Upper lobe of left lung (tissue), 6 donors: ENCODE data around the gene ZFP91. TPM values are rescaled to one million over a fixed set of nuclear protein-coding genes. Genes with fewer than 3 reads are reported as not detected.

Source experiments
- ATAC-seq, 2 donors: fragments of 200-7000 bp; cut with Tn5 transposase; one replicate each; pipeline ENCODE4 v1.9.1; 2022; ENCODE audit warnings: mild to moderate bottlenecking in 2 of 2, moderate library complexity in 2 of 2; ENCODE audit not compliant: low FRiP score in 2 of 2
- DNase-seq, 2 donors: peaks; one replicate each; pipeline ENCODE4 v3.0.0-alpha.2; 2019 to 2020
- H3K27ac ChIP-seq, 4 donors: fragments of 200-600 bp; sonication (generic); one replicate each; pipeline ENCODE4 v1.5.1; 2016 to 2019
- H3K27me3 ChIP-seq, 4 donors: fragments of 200-600 bp; sonication (generic); one replicate each; pipeline ENCODE4 v1.5.1; 2017 to 2019
- H3K36me3 ChIP-seq, 4 donors: fragments of 200-600 bp; sonication (generic); one replicate each; pipeline ENCODE4 v1.5.1; 2016 to 2019
- H3K4me1 ChIP-seq, 4 donors: fragments of 200-600 bp; sonication (generic); one replicate each; pipeline ENCODE4 v1.5.1; 2018 to 2019
- H3K4me3 ChIP-seq, 4 donors: fragments of 200-600 bp; sonication (generic); one replicate each; pipeline ENCODE4 v1.5.1; 2017 to 2019; ENCODE audit warnings: mild to moderate bottlenecking in 2 of 4, moderate library complexity in 1 of 4
- H3K9me3 ChIP-seq, 4 donors: fragments of 200-600 bp; sonication (generic); one replicate each; pipeline ENCODE4 v1.5.1; 2018 to 2019
- EP300 ChIP-seq, 4 donors: sonication (generic); formaldehyde crosslinking; IDR thresholded peaks; one replicate each; pipeline ENCODE4 v1.5.1; 2017; ENCODE audit warnings: antibody characterized with exemption in 4 of 4, control low read depth in 2 of 4
- POLR2A ChIP-seq, 4 donors: fragments of 450-650 bp; IDR thresholded peaks; one replicate each; pipeline ENCODE4 v1.5.1; 2016 to 2017; ENCODE audit warnings: antibody characterized with exemption in 4 of 4, mild to moderate bottlenecking in 2 of 4
- POLR2AphosphoS5 ChIP-seq, 2 donors: sonication (generic); formaldehyde crosslinking; IDR thresholded peaks; one replicate each; pipeline ENCODE4 v1.5.1; 2017; ENCODE audit warnings: antibody characterized with exemption in 2 of 2
- whole genome bisulfite sequencing, 2 donors: methylation state at CpG; one replicate each; pipeline ENCODE4 v1.1.5; 2017 to 2018; 5-methylcytosine and 5-hydroxymethylcytosine counted together
- total RNA-seq, 6 donors: library from RNA; depleted of rRNA in 4 of 6; stranded (reverse); fragments of >200 nt in 4 of 6; gene quantifications; one replicate each; pipeline versions ENCODE4 v1.1.0 to v1.2.1, GENCODE V29; 2016 to 2021
- TF ChIP-seq, protein P1 (sequence below), 6 experiments: fragments of 450-650 bp in 4 of 6; fragments of 200-600 bp in 2 of 6; sonication (generic) in 2 of 6; IDR thresholded peaks; one replicate each; pipeline ENCODE4 v1.5.1; 2016 to 2019; ENCODE audit warnings: antibody characterized with exemption in 6 of 6
- donor health status: DM: no; HTN: no; CAD: no; lungs with moderate emphysema.
- donor health status: DM: no; HTN: yes; CAD: no; lungs with severe emphysema.

ZFP91 gene
- total RNA-seq, 6 donors from 2014 or later, result 21.0 to 53.2 (median 40.9) TPM

- no peaks in the 10 kb centered on the region for H3K27me3 ChIP-seq
- 85 to 88% methylated on average over 4 of the region's 4 CpGs for WGBS, 2 donors
- no peak overlapping the region for H3K27ac ChIP-seq
- ATAC-seq (peak in 1 of 2 donors; percentile 53), DNase-seq (no peak)
- no peaks in the 10 kb centered on the region for H3K9me3 ChIP-seq
- H3K4me1 ChIP-seq, result no peaks in the 10 kb centered on the region
- TF ChIP-seq POLR2A (IDR thresholded peaks at IDR 0.05) (no peak), POLR2AphosphoS5 (IDR thresholded peaks at IDR 0.05) (no peak), EP300 (IDR thresholded peaks at IDR 0.05) (no peak)
- TF ChIP-seq, protein P1, sequence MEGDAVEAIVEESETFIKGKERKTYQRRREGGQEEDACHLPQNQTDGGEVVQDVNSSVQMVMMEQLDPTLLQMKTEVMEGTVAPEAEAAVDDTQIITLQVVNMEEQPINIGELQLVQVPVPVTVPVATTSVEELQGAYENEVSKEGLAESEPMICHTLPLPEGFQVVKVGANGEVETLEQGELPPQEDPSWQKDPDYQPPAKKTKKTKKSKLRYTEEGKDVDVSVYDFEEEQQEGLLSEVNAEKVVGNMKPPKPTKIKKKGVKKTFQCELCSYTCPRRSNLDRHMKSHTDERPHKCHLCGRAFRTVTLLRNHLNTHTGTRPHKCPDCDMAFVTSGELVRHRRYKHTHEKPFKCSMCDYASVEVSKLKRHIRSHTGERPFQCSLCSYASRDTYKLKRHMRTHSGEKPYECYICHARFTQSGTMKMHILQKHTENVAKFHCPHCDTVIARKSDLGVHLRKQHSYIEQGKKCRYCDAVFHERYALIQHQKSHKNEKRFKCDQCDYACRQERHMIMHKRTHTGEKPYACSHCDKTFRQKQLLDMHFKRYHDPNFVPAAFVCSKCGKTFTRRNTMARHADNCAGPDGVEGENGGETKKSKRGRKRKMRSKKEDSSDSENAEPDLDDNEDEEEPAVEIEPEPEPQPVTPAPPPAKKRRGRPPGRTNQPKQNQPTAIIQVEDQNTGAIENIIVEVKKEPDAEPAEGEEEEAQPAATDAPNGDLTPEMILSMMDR (IDR thresholded peaks at IDR 0.05), result no peak
- no peak overlapping the region for H3K4me3 ChIP-seq
- peaks cover 13 to 96% (median 57%) of the 10 kb centered on the region in 4 donors for H3K36me3 ChIP-seq
Measured at GRCh38 chr11:58617976-58618557, 39.2 kb downstream of the ZFP91 start.

- Histone ChIP-seq H3K27ac (no peak overlapping the region), H3K4me1 (peaks cover 0 to under 1% (median 0%) of the 10 kb centered on the region in 4 donors), H3K27me3 (no peaks in the 10 kb centered on the region), H3K4me3 (no peak overlapping the region), H3K9me3 (no peaks in the 10 kb centered on the region), H3K36me3 (peaks cover 5 to 91% (median 46%) of the 10 kb centered on the region in 4 donors)
- TF ChIP-seq POLR2A (IDR thresholded peaks at IDR 0.05) (no peak), POLR2AphosphoS5 (IDR thresholded peaks at IDR 0.05) (no peak), EP300 (IDR thresholded peaks at IDR 0.05) (no peak)
- TF ChIP-seq, protein P1 (IDR thresholded peaks at IDR 0.05), result no peak
- WGBS, 2 donors, result 75 to 86% methylated on average over 4 of the region's 4 CpGs
- DNase-seq (no peak), ATAC-seq (no peak)
Measured at GRCh38 chr11:58621586-58622262, 42.9 kb downstream of the ZFP91 start.

GRCh38 chr11:58622344-58622743, 43.5 kb downstream of the ZFP91 start, which contains the start of gene CNTF:
Gene CNTF, plus strand, starts transcription at chr11:58622665. Its CDS starts 88 bp downstream, at chr11:58622753.
- ATAC-seq (no peak), DNase-seq (no peak)
- Histone ChIP-seq H3K4me1 (peaks cover 0 to 7% (median 4%) of the 10 kb centered on the region in 4 donors), H3K27me3 (no peaks in the 10 kb centered on the region), H3K4me3 (no peak within 1 kb of the TSS), H3K9me3 (no peaks in the 10 kb centered on the region), H3K27ac (no peak within 1 kb of the TSS), H3K36me3 (peaks cover 5 to 89% (median 42%) of the 10 kb centered on the region in 4 donors)
- WGBS, 2 donors, result 80 to 85% methylated on average over 2 of the region's 2 CpGs
- TF ChIP-seq, protein P1 (IDR thresholded peaks at IDR 0.05), result no peak
- no peak for TF ChIP-seq EP300 (IDR thresholded peaks at IDR 0.05)
- no peak for TF ChIP-seq POLR2A (IDR thresholded peaks at IDR 0.05)
- no peak for TF ChIP-seq POLR2AphosphoS5 (IDR thresholded peaks at IDR 0.05)

DNA sequence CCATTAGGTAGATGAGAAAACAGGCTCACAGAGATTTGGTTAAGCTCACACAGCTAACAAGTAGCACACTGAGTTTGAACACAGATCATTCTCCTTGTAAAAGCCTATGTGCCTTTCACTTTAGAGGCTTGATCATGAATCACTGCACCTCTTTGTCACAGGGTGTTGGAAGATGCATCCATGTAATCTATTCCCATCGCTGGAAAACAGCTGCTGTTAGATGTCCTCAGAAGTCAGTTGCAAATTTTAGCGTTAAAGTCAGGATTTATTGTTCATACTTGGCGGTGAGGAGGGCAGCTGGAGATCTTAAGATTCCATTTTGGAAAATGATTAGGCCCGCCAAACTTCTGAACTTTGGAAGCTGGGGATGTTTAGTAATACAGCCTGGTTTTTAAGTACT, 46.2 kb downstream of the ZFP91 start:
- H3K27me3 ChIP-seq, result no peaks in the 10 kb centered on the region
- peaks cover 0 to 62% (median 21%) of the 10 kb centered on the region in 4 donors for H3K36me3 ChIP-seq
- TF ChIP-seq EP300 (IDR thresholded peaks at IDR 0.05) (no peak), POLR2AphosphoS5 (IDR thresholded peaks at IDR 0.05) (no peak), POLR2A (IDR thresholded peaks at IDR 0.05) (no peak)
- TF ChIP-seq, protein P1 (IDR thresholded peaks at IDR 0.05), result no peak
- H3K4me1 ChIP-seq, result peaks cover 0 to 11% (median 7%) of the 10 kb centered on the region in 4 donors
- H3K27ac ChIP-seq, result no peak overlapping the region
- no peaks in the 10 kb centered on the region for H3K9me3 ChIP-seq
- DNase-seq (no peak), ATAC-seq (no peak)
- H3K4me3 ChIP-seq, result no peak overlapping the region
- WGBS, 2 donors, result 96 to 100% methylated on average over 4 of the region's 4 CpGs
